NB4 (cell line): Measurements from ENCODE around the gene EFCAB14.

Experiments used
- DNase-seq: peaks from one replicate; pipeline ENCODE4 v3.0.0; 2010; ENCODE audit warnings: low read depth
- H3K4me3 ChIP-seq: one replicate; pipeline ENCODE4 v1.5.1; 2011; ENCODE audit warnings: mild to moderate bottlenecking, low read depth, low read length, moderate library complexity
- MYC ChIP-seq: IDR thresholded peaks from 2 replicates; pipeline ENCODE4 v1.6.1; 2011; ENCODE audit warnings: low read depth, low read length
- POLR2A ChIP-seq: IDR thresholded peaks from 2 replicates; pipeline ENCODE4 v1.6.1; 2011; ENCODE audit warnings: mild to moderate bottlenecking; ENCODE audit not compliant: insufficient read length; ENCODE audit errors: extremely low read depth
- TF ChIP-seq, protein P1 (sequence below): IDR thresholded peaks from one replicate; pipeline ENCODE4 v1.5.1; 2012; ENCODE audit warnings: low read depth, low read length
- TF ChIP-seq, protein P2 (sequence below): IDR thresholded peaks from 2 replicates; pipeline ENCODE4 v1.6.1; 2011; ENCODE audit warnings: low read depth, low read length

The EFCAB14 gene

DNA sequence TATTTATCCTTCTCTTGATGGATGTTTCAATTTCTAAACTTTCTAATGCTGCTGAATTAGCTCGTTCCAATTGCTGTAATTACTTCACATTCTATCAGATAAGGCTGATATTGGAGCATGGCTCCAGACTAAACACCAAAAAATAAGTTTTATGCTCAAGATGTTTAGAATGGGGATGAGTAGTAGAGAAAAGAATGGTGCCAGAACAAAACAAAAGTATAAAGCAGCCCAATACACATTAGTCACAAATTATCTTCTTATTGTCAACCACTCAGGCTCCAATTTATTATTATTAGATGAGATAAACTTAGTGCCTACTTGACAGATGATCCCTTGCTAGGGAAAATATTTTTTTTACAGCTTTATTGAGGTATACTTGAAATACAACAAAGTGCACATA lies 72.6 kb downstream of the EFCAB14 start:
- no peak for DNase-seq
- no peak for TF ChIP-seq MYC
- TF ChIP-seq POLR2A = no peak
- TF ChIP-seq, protein P1, sequence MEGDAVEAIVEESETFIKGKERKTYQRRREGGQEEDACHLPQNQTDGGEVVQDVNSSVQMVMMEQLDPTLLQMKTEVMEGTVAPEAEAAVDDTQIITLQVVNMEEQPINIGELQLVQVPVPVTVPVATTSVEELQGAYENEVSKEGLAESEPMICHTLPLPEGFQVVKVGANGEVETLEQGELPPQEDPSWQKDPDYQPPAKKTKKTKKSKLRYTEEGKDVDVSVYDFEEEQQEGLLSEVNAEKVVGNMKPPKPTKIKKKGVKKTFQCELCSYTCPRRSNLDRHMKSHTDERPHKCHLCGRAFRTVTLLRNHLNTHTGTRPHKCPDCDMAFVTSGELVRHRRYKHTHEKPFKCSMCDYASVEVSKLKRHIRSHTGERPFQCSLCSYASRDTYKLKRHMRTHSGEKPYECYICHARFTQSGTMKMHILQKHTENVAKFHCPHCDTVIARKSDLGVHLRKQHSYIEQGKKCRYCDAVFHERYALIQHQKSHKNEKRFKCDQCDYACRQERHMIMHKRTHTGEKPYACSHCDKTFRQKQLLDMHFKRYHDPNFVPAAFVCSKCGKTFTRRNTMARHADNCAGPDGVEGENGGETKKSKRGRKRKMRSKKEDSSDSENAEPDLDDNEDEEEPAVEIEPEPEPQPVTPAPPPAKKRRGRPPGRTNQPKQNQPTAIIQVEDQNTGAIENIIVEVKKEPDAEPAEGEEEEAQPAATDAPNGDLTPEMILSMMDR = no peak
- TF ChIP-seq, protein P2, sequence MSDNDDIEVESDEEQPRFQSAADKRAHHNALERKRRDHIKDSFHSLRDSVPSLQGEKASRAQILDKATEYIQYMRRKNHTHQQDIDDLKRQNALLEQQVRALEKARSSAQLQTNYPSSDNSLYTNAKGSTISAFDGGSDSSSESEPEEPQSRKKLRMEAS = no peak
- no peak overlapping the region for H3K4me3 ChIP-seq

DNA sequence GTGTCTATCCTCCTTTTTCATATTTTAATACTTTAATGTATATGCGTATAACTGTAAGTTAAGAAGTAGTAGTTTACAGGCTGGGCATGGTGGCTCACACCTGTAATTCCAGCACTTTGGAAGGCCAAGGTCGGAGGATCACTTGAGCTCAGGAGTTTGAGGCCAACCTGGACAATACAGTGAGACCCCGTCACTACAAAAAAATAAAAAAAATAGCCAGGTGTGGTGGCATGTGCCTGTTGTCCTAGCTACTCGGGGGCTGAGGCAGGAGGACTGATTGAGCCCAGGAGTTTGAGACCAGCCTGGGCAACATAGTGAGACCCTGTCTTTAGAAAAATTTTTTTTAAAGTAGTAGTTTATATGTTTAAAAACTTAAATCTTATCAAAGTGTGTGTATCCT lies 73.1 kb downstream of the EFCAB14 start:
- TF ChIP-seq, protein P1 = no peak
- TF ChIP-seq, protein P2 = no peak
- no peak for TF ChIP-seq MYC
- no peak for TF ChIP-seq POLR2A
- DNase-seq = no peak
- no peak overlapping the region for H3K4me3 ChIP-seq

DNA sequence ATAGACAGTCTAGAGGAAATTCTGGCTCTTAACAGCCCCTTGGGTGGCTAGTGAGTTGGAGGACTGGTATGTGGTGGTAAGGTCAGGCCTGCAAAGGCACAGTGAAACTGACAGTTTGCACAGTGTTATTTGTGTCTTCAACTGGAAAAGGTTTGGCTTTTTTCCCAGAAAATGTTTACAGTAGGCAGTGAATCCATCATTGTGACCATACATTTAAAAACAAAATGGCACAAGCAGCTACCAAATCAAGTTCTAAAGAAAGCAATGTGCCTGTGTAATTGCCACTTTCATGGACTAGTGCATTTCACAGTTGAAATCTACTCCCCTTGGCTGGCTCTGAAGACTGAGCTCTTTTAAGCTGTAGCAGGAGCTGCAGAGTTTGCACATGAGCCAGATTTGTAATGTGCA lies 75.5 kb downstream of the EFCAB14 start:
- no peak for DNase-seq
- TF ChIP-seq MYC = no peak
- H3K4me3 ChIP-seq = no peak overlapping the region

DNA sequence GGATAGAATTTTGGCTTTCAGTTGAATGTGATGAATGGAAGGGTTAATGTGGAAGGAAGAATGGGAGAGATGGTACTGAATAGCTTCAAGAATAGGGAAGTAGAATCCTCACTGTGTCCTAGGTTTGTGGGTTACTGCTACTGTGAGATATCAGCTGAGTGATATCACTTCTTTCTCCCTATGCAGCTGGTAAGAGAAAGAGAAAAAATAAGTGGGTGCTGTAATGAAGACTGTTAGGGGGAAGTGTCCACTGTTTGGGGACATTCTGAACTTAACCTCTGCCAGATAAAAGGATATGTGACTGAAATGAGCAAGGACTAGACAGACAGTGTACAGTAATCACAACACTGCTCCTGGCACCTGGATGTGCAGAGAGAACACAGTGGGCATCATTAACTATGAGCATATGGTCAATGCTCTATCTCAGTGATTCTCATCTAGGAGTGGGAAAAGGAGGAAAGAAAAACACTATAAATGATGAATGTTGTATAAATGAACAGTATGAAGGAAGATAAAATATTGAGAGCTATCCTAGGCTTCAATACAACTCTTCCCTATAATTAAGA lies 76.7 kb downstream of the EFCAB14 start:
- TF ChIP-seq, protein P1 = no peak
- TF ChIP-seq MYC (no peak), POLR2A (no peak)
- TF ChIP-seq, protein P2 = no peak
- no peak for DNase-seq
- no peak overlapping the region for H3K4me3 ChIP-seq

DNA sequence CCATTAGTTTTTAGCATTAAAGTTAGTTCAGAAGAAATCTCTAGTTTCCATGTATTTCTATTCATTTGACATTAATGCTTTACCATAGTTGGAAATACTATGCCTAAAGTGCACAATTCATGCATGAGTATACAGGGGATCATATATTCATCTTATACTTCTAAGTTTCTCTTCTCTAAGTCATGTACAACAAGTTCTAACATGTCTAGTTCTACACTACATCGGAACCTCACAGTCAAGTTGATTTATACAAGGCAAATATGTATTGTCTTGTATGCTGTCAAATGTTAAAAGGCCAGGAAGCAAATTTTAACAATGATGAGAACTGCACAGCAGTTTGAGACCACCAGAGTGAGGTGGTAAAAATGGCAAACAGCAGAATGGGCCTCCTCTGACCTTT lies 79.4 kb downstream of the EFCAB14 start:
- TF ChIP-seq, protein P2 = no peak

DNA sequence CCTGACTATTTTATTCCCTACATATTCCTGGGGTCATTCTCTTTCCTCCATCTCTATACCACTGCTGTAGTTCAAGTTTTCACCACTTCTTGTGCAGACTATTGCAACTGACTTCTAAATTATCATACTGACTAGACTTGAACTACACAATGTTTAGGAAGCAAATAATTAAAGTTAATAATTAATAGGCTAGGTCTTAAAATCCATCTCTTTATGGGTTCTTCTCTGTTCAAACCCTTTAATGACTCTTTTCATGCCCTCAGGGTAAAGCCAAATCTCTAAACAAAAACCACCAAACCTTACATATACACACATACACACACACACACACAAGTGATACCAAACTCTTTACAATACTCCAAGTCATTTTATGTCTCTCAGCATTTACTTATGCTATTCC lies 80.0 kb downstream of the EFCAB14 start:
- no peak overlapping the region for H3K4me3 ChIP-seq
- TF ChIP-seq MYC = no peak
- TF ChIP-seq, protein P2 = no peak
- TF ChIP-seq, protein P1 = no peak
- TF ChIP-seq POLR2A = no peak
- DNase-seq = no peak

More for the DNA sequence above, 79.4 kb downstream of the EFCAB14 start:
- H3K4me3 ChIP-seq = no peak overlapping the region
- DNase-seq = no peak
